HEK293 (cell line): ENCODE results near the gene MTHFSD.

Experiments
- CTCF ChIA-PET: fragments of 350-600 bp; formaldehyde crosslinking; extraction: SDS; loops from one replicate; lab custom pipeline; 2021; ENCODE audit warnings: antibody characterized with exemption; lab: Yijun Ruan, JAX
- POLR2A ChIA-PET: fragments of 300-600 bp; formaldehyde crosslinking; extraction: SDS; loops from one replicate; lab custom pipeline; 2020; ENCODE audit warnings: antibody characterized with exemption, inconsistent platforms; lab: Yijun Ruan, JAX
- H3K27ac ChIP-seq: fragments of 200-500 bp; sonication (Bioruptor generic); 2 replicates; pipeline ENCODE4 v1.5.1; 2014; ENCODE audit warnings: low read depth, low read length, control low read depth, inconsistent platforms; ENCODE audit errors: extremely low read depth
- H3K36me3 ChIP-seq, 2 experiments: fragments of 200-500 bp in 1 of 2; sonication (Bioruptor generic) in 1 of 2; 1 replicate in 1 of 2; 2 replicates in 1 of 2; pipeline ENCODE4 v1.5.1; 2014 to 2017; ENCODE audit warnings: inconsistent platforms in 2 of 2, low read length in 2 of 2; ENCODE audit not compliant: control insufficient read depth in 2 of 2, insufficient read depth in 1 of 2
- H3K4me1 ChIP-seq: fragments of 200-500 bp; sonication (Bioruptor generic); 2 replicates; pipeline ENCODE4 v1.5.1; 2014; ENCODE audit warnings: mild to moderate bottlenecking, low read length, inconsistent platforms; ENCODE audit not compliant: control insufficient read depth, insufficient read depth
- H3K4me3 ChIP-seq: 2 replicates; pipeline ENCODE4 v1.5.1; 2011; ENCODE audit warnings: low read depth, mild to moderate bottlenecking, control low read depth, low read length, moderate library complexity
- H3K9me3 ChIP-seq: fragments of 200-500 bp; sonication (Bioruptor generic); 2 replicates; pipeline ENCODE4 v1.5.1; 2014; ENCODE audit warnings: low read depth, low read length, inconsistent platforms; ENCODE audit not compliant: control insufficient read depth, insufficient read depth
- BCL6B ChIP-seq: fragments of 450-650 bp; formaldehyde crosslinking; IDR thresholded peaks from 2 replicates; pipeline ENCODE4 v1.5.1; 2017; ENCODE audit warnings: missing biosample characterization, missing genetic modification characterization
- INSM2 ChIP-seq: fragments of 450-650 bp; formaldehyde crosslinking; IDR thresholded peaks from 2 replicates; pipeline ENCODE4 v1.5.1; 2016; ENCODE audit warnings: missing biosample characterization, missing genetic modification characterization
- MEIS1 ChIP-seq: sonication (generic); formaldehyde crosslinking; IDR thresholded peaks from 2 replicates; pipeline ENCODE4 v1.8.1; 2022; ENCODE audit warnings: missing genetic modification reagents, mild to moderate bottlenecking, borderline replicate concordance
- OVOL3 ChIP-seq: fragments of 450-650 bp; formaldehyde crosslinking; IDR thresholded peaks from 2 replicates; pipeline ENCODE4 v1.5.1; 2016; ENCODE audit warnings: missing biosample characterization, missing genetic modification characterization
- PRDM6 ChIP-seq: fragments of 450-650 bp; formaldehyde crosslinking; IDR thresholded peaks from 2 replicates; pipeline ENCODE4 v1.5.1; 2017; ENCODE audit warnings: missing biosample characterization, missing genetic modification characterization
- ZBTB8A ChIP-seq: fragments of 450-650 bp; formaldehyde crosslinking; IDR thresholded peaks from 2 replicates; pipeline ENCODE4 v1.5.1; 2016; ENCODE audit warnings: missing biosample characterization, missing genetic modification characterization
- ZFP69B ChIP-seq: fragments of 450-650 bp; formaldehyde crosslinking; IDR thresholded peaks from 2 replicates; pipeline ENCODE4 v1.5.1; 2016; ENCODE audit warnings: missing biosample characterization, missing genetic modification characterization
- ZNF138 ChIP-seq: fragments of 450-650 bp; formaldehyde crosslinking; IDR thresholded peaks from 2 replicates; pipeline ENCODE4 v1.5.1; 2016; ENCODE audit warnings: missing biosample characterization, missing genetic modification characterization, borderline replicate concordance
- ZNF157 ChIP-seq: fragments of 450-650 bp; formaldehyde crosslinking; IDR thresholded peaks from 2 replicates; pipeline ENCODE4 v1.5.1; 2016; ENCODE audit warnings: missing biosample characterization, missing genetic modification characterization
- ZNF24 ChIP-seq: fragments of 450-650 bp; formaldehyde crosslinking; IDR thresholded peaks from 2 replicates; pipeline ENCODE4 v1.5.1; 2016; ENCODE audit warnings: missing biosample characterization, missing genetic modification characterization
- ZNF266 ChIP-seq: fragments of 450-650 bp; formaldehyde crosslinking; IDR thresholded peaks from 2 replicates; pipeline ENCODE4 v1.5.1; 2016; ENCODE audit warnings: missing biosample characterization, missing genetic modification characterization, low read depth
- ZNF324 ChIP-seq: fragments of 450-650 bp; formaldehyde crosslinking; IDR thresholded peaks from 2 replicates; pipeline ENCODE4 v1.5.1; 2016; ENCODE audit warnings: missing biosample characterization, missing genetic modification characterization
- ZNF561 ChIP-seq: fragments of 450-650 bp; IDR thresholded peaks from 2 replicates; pipeline ENCODE4 v1.5.1; 2018; ENCODE audit warnings: missing biosample characterization, missing genetic modification characterization, borderline replicate concordance
- ZNF639 ChIP-seq: fragments of 450-650 bp; formaldehyde crosslinking; IDR thresholded peaks from 2 replicates; pipeline ENCODE4 v1.5.1; 2016; ENCODE audit warnings: missing biosample characterization, missing genetic modification characterization
- ZNF677 ChIP-seq: fragments of 450-650 bp; IDR thresholded peaks from 2 replicates; pipeline ENCODE4 v1.5.0; 2018; ENCODE audit warnings: missing biosample characterization, mild to moderate bottlenecking, missing genetic modification characterization, moderate library complexity
- ZNF76 ChIP-seq: fragments of 450-650 bp; formaldehyde crosslinking; IDR thresholded peaks from 2 replicates; pipeline ENCODE4; 2016; ENCODE audit warnings: low read depth, missing biosample characterization, missing genetic modification characterization, borderline replicate concordance
- ZNF777 ChIP-seq: fragments of 450-650 bp; formaldehyde crosslinking; IDR thresholded peaks from 2 replicates; pipeline ENCODE4 v1.5.1; 2017; ENCODE audit warnings: missing biosample characterization, missing genetic modification characterization, borderline replicate concordance
- ZNF830 ChIP-seq: fragments of 450-650 bp; IDR thresholded peaks from 2 replicates; pipeline ENCODE4 v1.5.0; 2018; ENCODE audit warnings: missing biosample characterization, missing genetic modification characterization, low read depth, mild to moderate bottlenecking, moderate library complexity
- TF ChIP-seq, protein P1 (sequence below): fragments of 450-650 bp; formaldehyde crosslinking; IDR thresholded peaks from 2 replicates; pipeline ENCODE4 v1.5.0; 2017; ENCODE audit warnings: missing biosample characterization, missing genetic modification characterization, borderline replicate concordance
- TF ChIP-seq, protein P2 (sequence below): fragments of 450-650 bp; IDR thresholded peaks from 2 replicates; pipeline ENCODE4 v1.5.1; 2018; ENCODE audit warnings: missing biosample characterization, mild to moderate bottlenecking, missing genetic modification characterization

Gene MTHFSD

DNA sequence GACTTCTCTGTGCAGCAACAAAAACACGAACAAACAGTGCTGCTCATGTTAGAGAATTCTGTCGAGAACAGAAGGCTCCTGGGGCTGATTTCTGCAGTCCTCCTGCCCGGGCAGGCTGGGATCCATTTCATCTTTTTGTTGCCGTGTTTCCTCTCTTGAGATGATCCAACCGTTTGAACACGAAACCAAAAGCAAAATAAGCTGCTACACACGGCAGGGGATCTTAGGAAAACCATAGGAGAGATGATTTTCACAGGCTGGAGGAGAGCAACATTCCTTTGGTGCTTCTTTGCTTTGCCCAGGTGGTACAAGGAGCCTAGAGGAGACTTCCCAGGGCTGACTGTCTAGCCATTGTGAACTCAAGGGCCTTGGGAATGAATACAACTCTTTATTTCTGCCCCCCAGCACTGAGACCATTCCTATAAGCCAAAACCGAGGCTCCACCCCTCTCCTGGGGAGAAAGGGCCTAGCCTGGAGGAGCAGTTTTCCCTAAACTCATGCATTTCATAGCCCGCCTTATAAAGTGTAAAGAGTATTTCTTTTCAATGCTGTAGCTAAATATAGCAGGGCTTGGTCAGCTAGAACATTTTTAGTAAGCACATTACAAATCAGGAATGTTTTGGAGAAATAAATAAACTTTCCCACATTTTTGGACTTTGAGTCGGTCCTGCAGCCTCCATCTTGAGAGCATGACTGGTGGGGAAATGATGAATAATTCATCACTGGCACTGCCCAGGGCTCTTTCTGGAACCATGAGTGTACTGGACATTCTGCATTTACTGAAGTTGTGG is 31.0 kb upstream of the MTHFSD start:
- Histone ChIP-seq H3K4me1 (no peaks in the 10 kb centered on the region), H3K9me3 (no peaks in the 10 kb centered on the region), H3K27ac (no peak overlapping the region), H3K4me3 (no peak overlapping the region)
- ChIA-PET CTCF (interaction anchor here (0.9 to 1.3 kb wide), 2 partner anchors 11 to 22 kb away, joined by 3 to 7 read pairs; no protein-coding TSS in a partner anchor), POLR2A (no interaction called here)
- no peak for TF ChIP-seq ZNF677 (tag by site-specific recombination)
- no peak for TF ChIP-seq ZNF324 (tag by site-specific recombination)
- no peak for TF ChIP-seq BCL6B (tag by site-specific recombination)
- no peak for TF ChIP-seq OVOL3 (tag by site-specific recombination)
- TF ChIP-seq ZNF266 (tag by site-specific recombination) = no peak
- no peak for TF ChIP-seq ZNF830 (tag by site-specific recombination)
- TF ChIP-seq, protein P1, sequence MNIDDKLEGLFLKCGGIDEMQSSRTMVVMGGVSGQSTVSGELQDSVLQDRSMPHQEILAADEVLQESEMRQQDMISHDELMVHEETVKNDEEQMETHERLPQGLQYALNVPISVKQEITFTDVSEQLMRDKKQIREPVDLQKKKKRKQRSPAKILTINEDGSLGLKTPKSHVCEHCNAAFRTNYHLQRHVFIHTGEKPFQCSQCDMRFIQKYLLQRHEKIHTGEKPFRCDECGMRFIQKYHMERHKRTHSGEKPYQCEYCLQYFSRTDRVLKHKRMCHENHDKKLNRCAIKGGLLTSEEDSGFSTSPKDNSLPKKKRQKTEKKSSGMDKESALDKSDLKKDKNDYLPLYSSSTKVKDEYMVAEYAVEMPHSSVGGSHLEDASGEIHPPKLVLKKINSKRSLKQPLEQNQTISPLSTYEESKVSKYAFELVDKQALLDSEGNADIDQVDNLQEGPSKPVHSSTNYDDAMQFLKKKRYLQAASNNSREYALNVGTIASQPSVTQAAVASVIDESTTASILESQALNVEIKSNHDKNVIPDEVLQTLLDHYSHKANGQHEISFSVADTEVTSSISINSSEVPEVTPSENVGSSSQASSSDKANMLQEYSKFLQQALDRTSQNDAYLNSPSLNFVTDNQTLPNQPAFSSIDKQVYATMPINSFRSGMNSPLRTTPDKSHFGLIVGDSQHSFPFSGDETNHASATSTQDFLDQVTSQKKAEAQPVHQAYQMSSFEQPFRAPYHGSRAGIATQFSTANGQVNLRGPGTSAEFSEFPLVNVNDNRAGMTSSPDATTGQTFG (tag by site-specific recombination) = no peak
- no peak for TF ChIP-seq ZNF138 (tag by site-specific recombination)
- no peak for TF ChIP-seq ZNF561 (tag by site-specific recombination)
- no peak for TF ChIP-seq PRDM6 (tag by site-specific recombination)
- no peak for TF ChIP-seq ZNF157 (tag by site-specific recombination)
- TF ChIP-seq INSM2 (tag by site-specific recombination) = no peak
- TF ChIP-seq, protein P2, sequence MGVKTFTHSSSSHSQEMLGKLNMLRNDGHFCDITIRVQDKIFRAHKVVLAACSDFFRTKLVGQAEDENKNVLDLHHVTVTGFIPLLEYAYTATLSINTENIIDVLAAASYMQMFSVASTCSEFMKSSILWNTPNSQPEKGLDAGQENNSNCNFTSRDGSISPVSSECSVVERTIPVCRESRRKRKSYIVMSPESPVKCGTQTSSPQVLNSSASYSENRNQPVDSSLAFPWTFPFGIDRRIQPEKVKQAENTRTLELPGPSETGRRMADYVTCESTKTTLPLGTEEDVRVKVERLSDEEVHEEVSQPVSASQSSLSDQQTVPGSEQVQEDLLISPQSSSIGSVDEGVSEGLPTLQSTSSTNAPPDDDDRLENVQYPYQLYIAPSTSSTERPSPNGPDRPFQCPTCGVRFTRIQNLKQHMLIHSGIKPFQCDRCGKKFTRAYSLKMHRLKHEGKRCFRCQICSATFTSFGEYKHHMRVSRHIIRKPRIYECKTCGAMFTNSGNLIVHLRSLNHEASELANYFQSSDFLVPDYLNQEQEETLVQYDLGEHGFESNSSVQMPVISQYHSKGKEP (tag by site-specific recombination) = no peak
- TF ChIP-seq ZNF639 (tag by site-specific recombination) = no peak
- TF ChIP-seq MEIS1 (CRISPR knock-in tag) = no peak
- TF ChIP-seq ZNF24 (tag by site-specific recombination) = no peak
- TF ChIP-seq ZNF76 = no peak
- TF ChIP-seq ZBTB8A (tag by site-specific recombination) = no peak
- TF ChIP-seq ZNF777 (tag by site-specific recombination) = no peak
- no peak for TF ChIP-seq ZFP69B (tag by site-specific recombination)
- TF ChIP-seq, all 188 proteins: peak for 0
- no peaks in the 10 kb centered on the region for H3K36me3 ChIP-seq
